CD4-positive, alpha-beta T cell (primary cell): Measurements from ENCODE around the gene CD7. TPM values are rescaled to one million over a fixed set of nuclear protein-coding genes. Genes with fewer than 3 reads are reported as not detected.

Experiments
- ATAC-seq: fragments of 200-7000 bp; cut with Tn5 transposase; one replicate; pipeline ENCODE4 v1.10.0; 2022; ENCODE audit warnings: mild to moderate bottlenecking; ENCODE audit not compliant: poor library complexity
- CTCF ChIA-PET: fragments of 350-600 bp; sonication (Branson Sonifier 250); formaldehyde crosslinking; loops from one replicate; lab custom pipeline; 2021; ENCODE audit warnings: antibody characterized with exemption, inconsistent platforms; lab: Charles Lee
- POLR2A ChIA-PET: fragments of 350-600 bp; sonication (Branson Sonifier 250); formaldehyde crosslinking; loops from one replicate; lab custom pipeline; 2021; ENCODE audit warnings: antibody characterized with exemption, inconsistent platforms; lab: Charles Lee
- DNase-seq, 14 experiments: peaks; one replicate each; pipeline ENCODE4 v3.0.0-alpha.2; 2013 to 2020; ENCODE audit warnings: mixed read lengths in 2 of 14
- H3K27ac ChIP-seq, 2 donors: one replicate each; pipeline versions ENCODE4 v1.5.1 to v1.7.0; 2013; ENCODE audit warnings: low read length in 2 of 2, low read depth in 1 of 2, mild to moderate bottlenecking in 1 of 2
- H3K27me3 ChIP-seq, 2 experiments: 1 replicate in 1 of 2; 2 replicates in 1 of 2; pipeline versions ENCODE4 v1.6.1 to v1.7.0; 2013; ENCODE audit warnings: low read length in 2 of 2, control low read depth in 1 of 2, mild to moderate bottlenecking in 1 of 2, moderate library complexity in 1 of 2; ENCODE audit not compliant: insufficient read depth in 2 of 2, control insufficient read depth in 1 of 2
- H3K36me3 ChIP-seq: one replicate; pipeline ENCODE4 v1.6.1; 2013; ENCODE audit warnings: low read length, control low read depth; ENCODE audit not compliant: insufficient read depth
- H3K4me1 ChIP-seq: one replicate; pipeline ENCODE4 v1.6.1; 2013; ENCODE audit warnings: low read length, control low read depth; ENCODE audit not compliant: insufficient read depth
- H3K4me3 ChIP-seq: one replicate; pipeline ENCODE4 v1.5.1; 2013; ENCODE audit warnings: mild to moderate bottlenecking, low read length, moderate library complexity
- H3K9me3 ChIP-seq, 2 experiments: 1 replicate in 1 of 2; 2 replicates in 1 of 2; pipeline versions ENCODE4 v1.6.1 to v1.7.0; 2013; ENCODE audit warnings: low read length in 2 of 2, mild to moderate bottlenecking in 2 of 2, control low read depth in 1 of 2, moderate library complexity in 1 of 2; ENCODE audit not compliant: control insufficient read depth in 1 of 2, insufficient read depth in 1 of 2
- H3K27ac Mint-ChIP-seq: one replicate; pipeline ENCODE4 v1.8.0; 2020; ENCODE audit warnings: mixed read lengths
- H3K27me3 Mint-ChIP-seq: one replicate; pipeline ENCODE4 v1.8.0; 2021; ENCODE audit warnings: mixed read lengths
- H3K36me3 Mint-ChIP-seq: one replicate; pipeline ENCODE4 v1.8.0; 2021; ENCODE audit warnings: low read depth, mixed read lengths
- H3K4me1 Mint-ChIP-seq: one replicate; pipeline ENCODE4 v1.8.0; 2021; ENCODE audit warnings: low read depth, mixed read lengths
- H3K4me3 Mint-ChIP-seq: one replicate; pipeline ENCODE4 v1.8.0; 2020; ENCODE audit warnings: mild to moderate bottlenecking, mixed read lengths
- H3K9me3 Mint-ChIP-seq: one replicate; pipeline ENCODE4 v1.8.0; 2020; ENCODE audit warnings: mixed read lengths
- intact Hi-C, 2 experiments: fragments of 100-400 bp; cut with DNase I in 1 of 2; cut with micrococcal nuclease in 1 of 2; formaldehyde crosslinking; loops; one replicate each; pipeline versions ENCODE4 v1.15.1 to v1.9.0; 2023 to 2025; cut with DNase I, micrococcal nuclease
- total RNA-seq, 174 experiments: library from RNA in 2 of 174; stranded (reverse) in 2 of 174; gene quantifications; one replicate each; pipeline ENCODE4 v1.2.3 and lab custom pipeline; 2021 to 2026
- TF ChIP-seq, protein P1 (sequence below): fragments of 200-600 bp; IDR thresholded peaks from one replicate; pipeline ENCODE4 v1.8.0; 2022; ENCODE audit warnings: antibody characterized with exemption, mild to moderate bottlenecking

Gene CD7
- total RNA-seq, 2 experiments from 2014 or later = 225 to 234 TPM

DNA sequence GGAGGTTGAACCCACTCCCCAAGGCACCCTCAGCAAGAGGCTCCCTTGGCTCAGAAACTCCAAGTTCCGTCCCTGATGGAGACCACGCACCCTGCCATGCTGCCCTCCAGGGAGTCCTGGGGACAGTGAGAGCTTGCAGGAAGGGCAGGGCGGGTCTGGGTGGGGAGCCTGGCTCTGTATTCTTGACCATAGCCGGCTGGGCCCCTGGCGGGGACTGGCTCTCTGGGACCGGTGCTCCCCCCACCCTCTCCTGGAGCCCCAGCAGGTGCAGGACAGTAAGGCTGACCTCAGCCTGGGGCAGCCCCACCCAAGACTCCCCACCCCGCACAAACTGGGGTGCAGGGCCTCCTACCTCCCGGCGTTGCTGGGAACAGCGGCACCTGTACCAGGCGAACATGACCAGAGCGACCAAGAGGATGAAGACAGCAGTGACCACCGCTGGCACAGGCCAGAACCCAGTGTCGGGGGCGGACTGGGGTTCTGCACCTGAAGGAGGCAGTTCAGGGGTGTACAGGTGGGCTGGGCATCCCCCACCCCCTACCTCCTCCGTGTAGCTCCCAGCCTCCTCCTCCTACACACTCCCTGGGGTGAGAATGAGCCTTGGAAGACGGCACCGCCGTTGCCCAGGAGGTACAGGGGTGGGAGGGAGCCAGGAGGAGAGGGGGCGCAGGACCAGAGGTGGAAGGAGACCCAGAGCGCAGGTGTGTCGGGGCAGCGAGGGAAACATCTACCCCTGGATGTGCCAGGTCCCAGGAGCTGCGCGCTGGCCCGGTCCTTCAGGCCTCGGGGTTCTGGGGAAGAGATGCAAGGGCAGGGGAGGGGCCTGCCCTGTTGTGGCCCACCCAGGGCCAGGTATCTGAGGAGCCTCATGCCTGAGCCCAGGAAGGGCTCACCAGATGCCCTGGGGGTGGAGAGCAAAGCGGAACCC, 5.4 kb upstream of the CD7 start:
- DNase-seq = peak in 1 of 14 experiments; percentile 44

GRCh38 chr17:82321947-82322466, 4.6 kb upstream of the CD7 start:
- peak in 3 of 14 experiments; percentile 36 to 48 (median 37) for DNase-seq
- POLR2A ChIA-PET = interaction anchor here (0.8 to 2.1 kb wide), 4 partner anchors 20 to 121 kb away, joined by 3 to 17 read pairs (median 6); no protein-coding TSS in a partner anchor

More for the DNA sequence above, 5.4 kb upstream of the CD7 start:
- no peak overlapping the region for H3K4me3 ChIP-seq
- no peak overlapping the region for H3K27ac ChIP-seq
- Mint-ChIP-seq H3K4me3 (no peak overlapping the region), H3K9me3 (no peaks in the 10 kb centered on the region), H3K36me3 (no peaks in the 10 kb centered on the region), H3K27me3 (no peaks in the 10 kb centered on the region), H3K4me1 (peaks cover 22% of the 10 kb centered on the region), H3K27ac (no peak overlapping the region)
- POLR2A ChIA-PET = interaction anchor here (0.7 to 2.1 kb wide), 4 partner anchors 21 to 122 kb away, joined by 3 to 17 read pairs (median 3); no protein-coding TSS in a partner anchor
- peaks cover 43% of the 10 kb centered on the region for H3K4me1 ChIP-seq
- CTCF ChIA-PET = interaction anchor here (1.2 kb wide), 1 partner anchor 67 kb away, joined by 3 read pairs; no protein-coding TSS in a partner anchor
- no peaks in the 10 kb centered on the region for H3K36me3 ChIP-seq
- H3K27me3 ChIP-seq = no peaks in the 10 kb centered on the region
- TF ChIP-seq, protein P1, sequence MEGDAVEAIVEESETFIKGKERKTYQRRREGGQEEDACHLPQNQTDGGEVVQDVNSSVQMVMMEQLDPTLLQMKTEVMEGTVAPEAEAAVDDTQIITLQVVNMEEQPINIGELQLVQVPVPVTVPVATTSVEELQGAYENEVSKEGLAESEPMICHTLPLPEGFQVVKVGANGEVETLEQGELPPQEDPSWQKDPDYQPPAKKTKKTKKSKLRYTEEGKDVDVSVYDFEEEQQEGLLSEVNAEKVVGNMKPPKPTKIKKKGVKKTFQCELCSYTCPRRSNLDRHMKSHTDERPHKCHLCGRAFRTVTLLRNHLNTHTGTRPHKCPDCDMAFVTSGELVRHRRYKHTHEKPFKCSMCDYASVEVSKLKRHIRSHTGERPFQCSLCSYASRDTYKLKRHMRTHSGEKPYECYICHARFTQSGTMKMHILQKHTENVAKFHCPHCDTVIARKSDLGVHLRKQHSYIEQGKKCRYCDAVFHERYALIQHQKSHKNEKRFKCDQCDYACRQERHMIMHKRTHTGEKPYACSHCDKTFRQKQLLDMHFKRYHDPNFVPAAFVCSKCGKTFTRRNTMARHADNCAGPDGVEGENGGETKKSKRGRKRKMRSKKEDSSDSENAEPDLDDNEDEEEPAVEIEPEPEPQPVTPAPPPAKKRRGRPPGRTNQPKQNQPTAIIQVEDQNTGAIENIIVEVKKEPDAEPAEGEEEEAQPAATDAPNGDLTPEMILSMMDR = no peak
- peaks cover 0 to 17% of the 10 kb centered on the region in 2 experiments for H3K9me3 ChIP-seq
- no peak for ATAC-seq
- intact Hi-C loops = loop anchor here in 1 of 2 experiments (5.0 kb wide), 2 partner anchors 65 to 85 kb away; no protein-coding TSS in a partner anchor

More at GRCh38 chr17:82321947-82322466, 4.6 kb upstream of the CD7 start:
- Histone ChIP-seq H3K27me3 (no peaks in the 10 kb centered on the region), H3K27ac (no peak overlapping the region), H3K9me3 (peaks cover 0 to 17% of the 10 kb centered on the region in 2 experiments), H3K4me3 (no peak overlapping the region), H3K36me3 (no peaks in the 10 kb centered on the region), H3K4me1 (peaks cover 51% of the 10 kb centered on the region)
- CTCF ChIA-PET = interaction anchor here (1.2 to 1.7 kb wide), 3 partner anchors 37 to 80 kb away, joined by 3 to 6 read pairs (median 4); no protein-coding TSS in a partner anchor
- H3K27ac Mint-ChIP-seq = peak overlapping the region; percentile 90
- TF ChIP-seq, protein P1 = no peak
- peaks cover 26% of the 10 kb centered on the region for H3K4me1 Mint-ChIP-seq
- ATAC-seq = no peak
- H3K4me3 Mint-ChIP-seq = peak overlapping the region; percentile 67
- H3K36me3 Mint-ChIP-seq = no peaks in the 10 kb centered on the region
- H3K27me3 Mint-ChIP-seq = no peaks in the 10 kb centered on the region
- intact Hi-C loops = loop anchor here (1.0 to 5.0 kb wide), 8 partner anchors 22 to 292 kb away; no protein-coding TSS in a partner anchor
- H3K9me3 Mint-ChIP-seq = no peaks in the 10 kb centered on the region
